MV-4-11 (cell line): Measurements from ENCODE around the gene TOGARAM1.
A peak's percentile ranks its signal among the peaks of the same experiment; 100 is the strongest.

Source experiments
- DNase-seq: peaks from one replicate; lab custom pipeline; 2025; lab: John Stamatoyannopoulos, UW

The TOGARAM1 gene, protein sequence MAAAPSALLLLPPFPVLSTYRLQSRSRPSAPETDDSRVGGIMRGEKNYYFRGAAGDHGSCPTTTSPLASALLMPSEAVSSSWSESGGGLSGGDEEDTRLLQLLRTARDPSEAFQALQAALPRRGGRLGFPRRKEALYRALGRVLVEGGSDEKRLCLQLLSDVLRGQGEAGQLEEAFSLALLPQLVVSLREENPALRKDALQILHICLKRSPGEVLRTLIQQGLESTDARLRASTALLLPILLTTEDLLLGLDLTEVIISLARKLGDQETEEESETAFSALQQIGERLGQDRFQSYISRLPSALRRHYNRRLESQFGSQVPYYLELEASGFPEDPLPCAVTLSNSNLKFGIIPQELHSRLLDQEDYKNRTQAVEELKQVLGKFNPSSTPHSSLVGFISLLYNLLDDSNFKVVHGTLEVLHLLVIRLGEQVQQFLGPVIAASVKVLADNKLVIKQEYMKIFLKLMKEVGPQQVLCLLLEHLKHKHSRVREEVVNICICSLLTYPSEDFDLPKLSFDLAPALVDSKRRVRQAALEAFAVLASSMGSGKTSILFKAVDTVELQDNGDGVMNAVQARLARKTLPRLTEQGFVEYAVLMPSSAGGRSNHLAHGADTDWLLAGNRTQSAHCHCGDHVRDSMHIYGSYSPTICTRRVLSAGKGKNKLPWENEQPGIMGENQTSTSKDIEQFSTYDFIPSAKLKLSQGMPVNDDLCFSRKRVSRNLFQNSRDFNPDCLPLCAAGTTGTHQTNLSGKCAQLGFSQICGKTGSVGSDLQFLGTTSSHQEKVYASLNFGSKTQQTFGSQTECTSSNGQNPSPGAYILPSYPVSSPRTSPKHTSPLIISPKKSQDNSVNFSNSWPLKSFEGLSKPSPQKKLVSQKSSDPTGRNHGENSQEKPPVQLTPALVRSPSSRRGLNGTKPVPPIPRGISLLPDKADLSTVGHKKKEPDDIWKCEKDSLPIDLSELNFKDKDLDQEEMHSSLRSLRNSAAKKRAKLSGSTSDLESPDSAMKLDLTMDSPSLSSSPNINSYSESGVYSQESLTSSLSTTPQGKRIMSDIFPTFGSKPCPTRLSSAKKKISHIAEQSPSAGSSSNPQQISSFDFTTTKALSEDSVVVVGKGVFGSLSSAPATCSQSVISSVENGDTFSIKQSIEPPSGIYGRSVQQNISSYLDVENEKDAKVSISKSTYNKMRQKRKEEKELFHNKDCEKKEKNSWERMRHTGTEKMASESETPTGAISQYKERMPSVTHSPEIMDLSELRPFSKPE (N-terminal part only)

GRCh38 chr14:44961554-44962333 is at the start of gene TOGARAM1, which contains the start of gene KLHL28:
TSS of gene TOGARAM1 (plus strand) at chr14:44962190. CDS start at chr14:44962422, 232 bp downstream.
TSS of gene KLHL28 (minus strand) at chr14:44961947. CDS start at chr14:44945928, 16,019 bp downstream.
- DNase-seq = peak; percentile 100

DNA sequence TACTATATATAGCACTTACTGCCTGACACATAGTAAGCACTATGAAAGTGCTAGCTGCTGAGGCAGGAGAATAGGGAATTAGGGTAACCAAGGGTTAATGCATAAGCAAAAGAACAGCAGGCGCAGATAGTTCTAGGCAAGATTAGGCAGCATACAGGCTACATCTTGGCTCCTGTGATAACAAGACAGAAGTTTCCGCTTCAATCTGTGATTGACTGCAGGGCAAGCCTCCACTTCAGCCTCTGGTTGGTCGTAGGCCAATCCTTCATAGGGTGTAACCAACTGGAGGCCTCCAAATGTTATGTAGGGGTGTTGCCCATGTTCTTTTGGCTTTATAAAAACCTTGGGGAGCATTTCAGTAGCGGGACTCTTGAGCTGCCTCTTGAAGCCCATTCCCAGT is 47.1 kb upstream of the TOGARAM1 start:
- DNase-seq = no peak

GRCh38 chr14:44928793-44929192 is 33.2 kb upstream of the TOGARAM1 start:
- no peak for DNase-seq

- DNase-seq = no peak
These were observed 26.8 kb upstream of the TOGARAM1 start for GRCh38 chr14:44935155-44935554.

- DNase-seq = no peak
These were observed 24.4 kb upstream of the TOGARAM1 start for GRCh38 chr14:44937547-44937946.

- no peak for DNase-seq
These were observed 21.8 kb upstream of the TOGARAM1 start for GRCh38 chr14:44940211-44940610.

- no peak for DNase-seq
These were observed 21.0 kb upstream of the TOGARAM1 start for GRCh38 chr14:44940944-44941343.

- DNase-seq = no peak
These were observed 20.4 kb upstream of the TOGARAM1 start for GRCh38 chr14:44941591-44941990.

- DNase-seq = no peak
These were observed 19.6 kb upstream of the TOGARAM1 start for GRCh38 chr14:44942436-44942835.

GRCh38 chr14:44944107-44944506 is 17.9 kb upstream of the TOGARAM1 start:
- DNase-seq = no peak

- no peak for DNase-seq
These were observed 16.7 kb upstream of the TOGARAM1 start for GRCh38 chr14:44945264-44945663.

GRCh38 chr14:44951051-44951450 is 10.9 kb upstream of the TOGARAM1 start:
- no peak for DNase-seq

GRCh38 chr14:44952391-44953110 is 9.4 kb upstream of the TOGARAM1 start:
- DNase-seq = peak; percentile 9

DNA sequence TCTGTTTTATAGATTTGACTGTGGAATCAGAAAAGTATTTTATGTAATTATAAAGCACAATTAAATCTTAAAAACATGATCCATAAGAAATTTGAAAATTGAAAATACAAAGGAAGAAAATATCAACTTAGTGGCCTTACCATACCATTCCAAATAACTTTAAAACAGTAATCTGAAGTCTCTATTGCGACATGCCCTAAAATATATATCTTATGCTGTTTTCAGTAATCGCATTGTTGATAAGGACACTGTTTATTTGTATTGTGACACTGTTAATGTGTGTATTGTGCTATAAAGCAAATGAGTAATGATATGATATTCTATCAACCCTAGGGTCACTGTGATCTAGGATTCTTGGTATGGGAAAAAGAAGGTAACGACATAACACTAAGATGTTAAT is 7.2 kb upstream of the TOGARAM1 start:
- DNase-seq = no peak

DNA sequence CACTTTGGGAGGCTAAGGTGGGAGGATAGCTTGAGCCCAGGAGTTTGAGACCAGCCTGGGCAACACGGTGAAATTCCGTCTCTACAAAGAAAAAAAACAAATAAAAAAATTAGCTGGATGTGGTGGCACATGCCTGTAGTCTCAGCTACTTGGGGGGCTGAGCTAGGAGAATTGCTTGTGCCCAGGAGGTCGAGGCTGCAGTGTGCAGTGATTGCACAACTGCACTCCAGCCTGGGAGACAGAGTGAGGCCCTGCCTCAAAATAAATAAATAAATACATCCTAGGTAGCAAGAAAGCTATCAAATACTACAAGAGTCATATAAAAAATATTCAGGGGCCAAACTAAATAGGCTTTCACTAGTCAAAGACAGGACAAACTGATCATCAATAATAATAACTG is 6.5 kb upstream of the TOGARAM1 start:
- no peak for DNase-seq

- no peak for DNase-seq
These were observed 5.1 kb upstream of the TOGARAM1 start for GRCh38 chr14:44956866-44957265.

GRCh38 chr14:44959538-44959937 is 2.5 kb upstream of the TOGARAM1 start:
- DNase-seq = no peak

GRCh38 chr14:44960146-44960545 is 1.8 kb upstream of the TOGARAM1 start:
- DNase-seq = no peak

- DNase-seq = no peak
These were observed 1.3 kb upstream of the TOGARAM1 start for GRCh38 chr14:44960646-44961045.

GRCh38 chr14:44961151-44961553 is 838 bp upstream of the TOGARAM1 start:
- peak; percentile 51 for DNase-seq
